ENCODE measurements around the gene SLC24A4.

The SLC24A4 gene

DNA sequence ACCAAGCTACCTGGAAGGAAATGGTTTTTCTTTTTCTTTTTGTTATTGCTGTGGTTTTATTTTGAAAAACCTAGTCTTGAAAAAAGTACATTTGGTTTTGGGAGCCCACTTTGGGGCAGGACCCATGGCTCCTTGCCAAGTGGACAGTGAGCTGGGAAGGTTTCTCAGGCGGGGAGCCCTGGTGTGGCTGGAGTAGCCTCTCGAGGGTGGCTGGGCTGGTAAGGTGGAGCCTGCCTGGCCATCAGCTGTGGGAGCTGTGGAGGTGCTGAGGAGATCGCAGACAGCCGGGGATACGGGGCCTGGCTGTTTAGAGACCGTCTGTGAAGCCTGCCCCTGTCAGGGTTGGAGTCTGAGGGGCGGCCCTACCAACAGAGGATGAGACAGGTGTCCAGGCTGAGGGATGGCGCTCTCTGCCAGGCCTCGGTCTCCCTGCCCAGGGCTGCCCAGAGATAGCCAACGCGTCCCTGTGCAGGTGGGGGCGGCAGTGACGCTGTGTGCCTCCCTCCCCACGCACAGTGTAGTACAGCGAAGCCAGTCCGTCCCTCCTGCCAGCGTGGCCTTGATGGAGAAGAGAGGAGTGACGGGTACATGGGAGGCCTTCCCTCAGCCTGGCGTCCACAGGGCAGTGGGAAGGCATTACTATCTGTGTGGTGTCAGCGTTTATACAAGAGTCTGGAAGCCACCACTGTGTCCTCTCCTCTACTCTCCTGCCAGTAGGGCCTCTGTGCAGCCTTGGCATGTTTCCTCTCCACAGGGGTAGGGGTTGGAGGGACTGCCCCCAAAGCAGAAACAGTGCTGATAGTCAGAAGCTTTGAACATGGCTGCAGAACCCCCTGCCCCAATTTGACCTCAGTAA lies 196.5 kb downstream of the SLC24A4 start:
- H3K79me2 ChIP-seq (ENCODE audit: insufficient read depth, low read length): peaks cover 100% of the 10 kb centered on the region
- H3K27me3 ChIP-seq (ENCODE audit: insufficient read depth, low read length, poor library complexity, severe bottlenecking): no peaks in the 10 kb centered on the region
- H2AFZ ChIP-seq (ENCODE audit: low read length): no peak overlapping the region
- peak overlapping the region; percentile 96 for H3K4me3 ChIP-seq (ENCODE audit: low read length, poor library complexity, severe bottlenecking)
- H3K9ac ChIP-seq (ENCODE audit: low read depth, low read length, poor library complexity, severe bottlenecking): peak overlapping the region; percentile 96
- TF ChIP-seq, protein P1, sequence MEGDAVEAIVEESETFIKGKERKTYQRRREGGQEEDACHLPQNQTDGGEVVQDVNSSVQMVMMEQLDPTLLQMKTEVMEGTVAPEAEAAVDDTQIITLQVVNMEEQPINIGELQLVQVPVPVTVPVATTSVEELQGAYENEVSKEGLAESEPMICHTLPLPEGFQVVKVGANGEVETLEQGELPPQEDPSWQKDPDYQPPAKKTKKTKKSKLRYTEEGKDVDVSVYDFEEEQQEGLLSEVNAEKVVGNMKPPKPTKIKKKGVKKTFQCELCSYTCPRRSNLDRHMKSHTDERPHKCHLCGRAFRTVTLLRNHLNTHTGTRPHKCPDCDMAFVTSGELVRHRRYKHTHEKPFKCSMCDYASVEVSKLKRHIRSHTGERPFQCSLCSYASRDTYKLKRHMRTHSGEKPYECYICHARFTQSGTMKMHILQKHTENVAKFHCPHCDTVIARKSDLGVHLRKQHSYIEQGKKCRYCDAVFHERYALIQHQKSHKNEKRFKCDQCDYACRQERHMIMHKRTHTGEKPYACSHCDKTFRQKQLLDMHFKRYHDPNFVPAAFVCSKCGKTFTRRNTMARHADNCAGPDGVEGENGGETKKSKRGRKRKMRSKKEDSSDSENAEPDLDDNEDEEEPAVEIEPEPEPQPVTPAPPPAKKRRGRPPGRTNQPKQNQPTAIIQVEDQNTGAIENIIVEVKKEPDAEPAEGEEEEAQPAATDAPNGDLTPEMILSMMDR (conservative IDR thresholded peaks at IDR 0.05; ENCODE audit: low read length): no peak
- no peak for TF ChIP-seq EZH2phosphoT487 (IDR thresholded peaks at IDR 0.05; ENCODE audit: borderline replicate concordance)
- H3K9me2 ChIP-seq (replicated peaks; ENCODE audit: low read depth, low read length): no peaks in the 10 kb centered on the region
- no peaks in the 10 kb centered on the region for H3K36me3 ChIP-seq (ENCODE audit: insufficient read depth, low read length)
- H3K9me3 ChIP-seq (ENCODE audit: insufficient read depth, low read depth, low read length): no peaks in the 10 kb centered on the region
- H3K4me1 ChIP-seq (ENCODE audit: insufficient read depth, low read length, poor library complexity, severe bottlenecking): peaks cover 78% of the 10 kb centered on the region
- H4K20me1 ChIP-seq (ENCODE audit: insufficient read depth, low read length, poor library complexity, severe bottlenecking): peaks cover 19% of the 10 kb centered on the region
- no peaks in the 10 kb centered on the region for H3F3A ChIP-seq (ENCODE audit: low read depth)
- H3K4me2 ChIP-seq (ENCODE audit: low read depth, low read length, poor library complexity, severe bottlenecking): peak overlapping the region; percentile 97

DNA sequence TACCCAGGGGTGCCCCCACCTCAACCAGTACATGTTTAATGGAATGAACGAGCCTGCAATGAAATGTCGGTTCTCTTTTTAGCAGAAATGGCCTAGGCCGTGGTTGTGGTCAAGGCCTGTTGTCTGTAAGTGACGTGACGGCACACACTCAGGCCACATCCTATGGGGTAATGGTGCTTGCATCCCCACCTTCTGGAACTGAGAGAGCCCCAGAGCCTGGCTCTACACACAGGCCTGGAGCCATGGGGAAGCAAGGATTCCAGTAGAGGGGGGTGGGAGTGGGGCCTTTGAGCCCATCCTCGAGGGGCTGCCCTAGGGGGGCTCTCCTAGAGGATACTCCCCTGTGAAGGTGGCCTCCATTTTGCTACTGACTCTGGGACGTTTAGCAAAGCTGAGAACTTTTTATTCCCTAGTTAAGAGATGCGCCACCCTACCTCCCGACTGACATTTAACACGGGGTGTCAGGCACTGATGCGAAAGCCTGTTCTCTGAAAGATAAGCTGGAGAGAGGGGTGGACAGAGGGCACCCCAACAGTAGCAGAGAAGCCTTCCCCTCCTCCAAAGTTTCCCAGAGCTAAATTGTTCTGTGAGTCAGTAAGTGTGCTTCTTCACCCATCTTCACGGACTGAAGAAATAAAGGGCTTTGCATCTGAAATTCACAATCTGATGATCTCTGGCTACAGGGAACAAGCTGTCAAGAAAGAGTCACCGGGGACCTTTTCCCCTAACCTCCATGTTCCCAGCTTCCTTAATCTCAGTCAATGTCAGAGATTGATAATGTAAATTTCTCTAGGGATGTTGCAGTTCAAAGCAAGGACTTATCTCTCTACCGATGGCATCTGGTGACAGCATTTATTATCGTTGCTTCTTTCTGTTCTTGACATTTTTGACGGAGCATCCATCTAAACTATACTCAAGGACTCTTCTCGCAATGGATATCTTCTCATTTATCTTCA lies 197.4 kb downstream of the SLC24A4 start:
- peaks cover 100% of the 10 kb centered on the region for H3K79me2 ChIP-seq (ENCODE audit: insufficient read depth, low read length)
- peak overlapping the region; percentile 97 for H3K4me2 ChIP-seq (ENCODE audit: low read depth, low read length, poor library complexity, severe bottlenecking)

DNA sequence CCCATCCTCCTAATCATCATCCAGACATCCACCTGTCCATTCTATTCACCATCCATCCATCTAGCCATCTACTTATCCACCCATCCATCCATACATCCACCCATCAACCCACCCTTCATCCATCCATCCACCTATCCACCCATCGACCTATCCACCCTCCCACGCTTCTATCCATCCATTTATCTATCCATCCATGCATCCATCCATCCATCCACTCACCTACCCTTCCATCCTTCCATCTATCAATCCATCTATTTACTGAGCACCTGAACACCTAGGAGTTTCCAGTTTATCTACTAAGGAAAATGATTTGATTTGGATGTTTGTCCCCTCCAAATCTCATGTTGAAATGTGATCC lies 198.1 kb downstream of the SLC24A4 start:
- H3K4me3 ChIP-seq (ENCODE audit: low read length, poor library complexity, severe bottlenecking): no peak overlapping the region
- H3K9me3 ChIP-seq (ENCODE audit: insufficient read depth, low read depth, low read length): no peaks in the 10 kb centered on the region
- peaks cover 31% of the 10 kb centered on the region for H4K20me1 ChIP-seq (ENCODE audit: insufficient read depth, low read length, poor library complexity, severe bottlenecking)
- H3K4me1 ChIP-seq (ENCODE audit: insufficient read depth, low read length, poor library complexity, severe bottlenecking): peaks cover 77% of the 10 kb centered on the region
- TF ChIP-seq, protein P1 (conservative IDR thresholded peaks at IDR 0.05; ENCODE audit: low read length): no peak
- TF ChIP-seq EZH2phosphoT487 (IDR thresholded peaks at IDR 0.05; ENCODE audit: borderline replicate concordance): no peak
- no peaks in the 10 kb centered on the region for H3K36me3 ChIP-seq (ENCODE audit: insufficient read depth, low read length)
- no peaks in the 10 kb centered on the region for H3K9me2 ChIP-seq (replicated peaks; ENCODE audit: low read depth, low read length)
- H3F3A ChIP-seq (ENCODE audit: low read depth): no peaks in the 10 kb centered on the region
- peaks cover 100% of the 10 kb centered on the region for H3K79me2 ChIP-seq (ENCODE audit: insufficient read depth, low read length)
- no peak overlapping the region for H3K9ac ChIP-seq (ENCODE audit: low read depth, low read length, poor library complexity, severe bottlenecking)
- peak overlapping the region; percentile 18 for H3K4me2 ChIP-seq (ENCODE audit: low read depth, low read length, poor library complexity, severe bottlenecking)
- H3K27me3 ChIP-seq (ENCODE audit: insufficient read depth, low read length, poor library complexity, severe bottlenecking): no peaks in the 10 kb centered on the region
- no peak overlapping the region for H2AFZ ChIP-seq (ENCODE audit: low read length)

More for the DNA sequence above, 197.4 kb downstream of the SLC24A4 start:
- Histone ChIP-seq H4K20me1 (ENCODE audit: insufficient read depth, low read length, poor library complexity, severe bottlenecking) (peaks cover 26% of the 10 kb centered on the region), H3K4me1 (ENCODE audit: insufficient read depth, low read length, poor library complexity, severe bottlenecking) (peaks cover 78% of the 10 kb centered on the region), H3K9ac (ENCODE audit: low read depth, low read length, poor library complexity, severe bottlenecking) (peak overlapping the region; percentile 96), H3K9me2 (replicated peaks; ENCODE audit: low read depth, low read length) (no peaks in the 10 kb centered on the region), H2AFZ (ENCODE audit: low read length) (no peak overlapping the region), H3K27me3 (ENCODE audit: insufficient read depth, low read length, poor library complexity, severe bottlenecking) (no peaks in the 10 kb centered on the region), H3K36me3 (ENCODE audit: insufficient read depth, low read length) (no peaks in the 10 kb centered on the region), H3K9me3 (ENCODE audit: insufficient read depth, low read depth, low read length) (no peaks in the 10 kb centered on the region), H3F3A (ENCODE audit: low read depth) (no peaks in the 10 kb centered on the region), H3K4me3 (ENCODE audit: low read length, poor library complexity, severe bottlenecking) (peak overlapping the region; percentile 96)
- no peak for TF ChIP-seq EZH2phosphoT487 (IDR thresholded peaks at IDR 0.05; ENCODE audit: borderline replicate concordance)
- TF ChIP-seq, protein P1 (conservative IDR thresholded peaks at IDR 0.05; ENCODE audit: low read length): no peak
